OCI-LY7 (cell line): ENCODE measurements around the gene AKR1B15. TPM values are rescaled to one million over a fixed set of nuclear protein-coding genes. Genes with fewer than 3 reads are reported as not detected.

ENCODE experiments used
- BruUV-seq: library from RNA; stranded (reverse); fragments of 400-500 nt; replicated peaks from 2 replicates; lab custom pipeline; 2021; lab: Mats Ljungman, UMichigan
- CTCF ChIA-PET: fragments of 300-600 bp; sonication (Branson Sonifier 250); formaldehyde crosslinking; loops from one replicate; lab custom pipeline; 2022; ENCODE audit warnings: antibody characterized with exemption; ENCODE audit not compliant: unreplicated experiment; lab: Charles Lee
- POLR2A ChIA-PET: fragments of 300-600 bp; sonication (Branson Sonifier 250); formaldehyde crosslinking; loops from one replicate; lab custom pipeline; 2022; ENCODE audit warnings: antibody characterized with exemption; lab: Charles Lee
- DNase-seq: peaks from one replicate; pipeline ENCODE4 v3.0.0-alpha.2; 2015; ENCODE audit warnings: low spot score
- H2AFZ ChIP-seq: fragments of 200-600 bp; sonication (generic), shearing (Covaris generic); 2 replicates; pipeline ENCODE4 v1.6.1; 2014; ENCODE audit warnings: mild to moderate bottlenecking, antibody characterized with exemption, low read length, moderate library complexity
- H3K27ac ChIP-seq: fragments of 200-600 bp; sonication (generic); 2 replicates; pipeline ENCODE4 v1.5.1; 2014; ENCODE audit warnings: mixed run types, low read depth, mild to moderate bottlenecking, moderate library complexity, low read length, inconsistent platforms; ENCODE audit not compliant: poor library complexity, severe bottlenecking
- H3K36me3 ChIP-seq: fragments of 200-600 bp; sonication (generic); 2 replicates; pipeline ENCODE4 v1.6.1; 2014; ENCODE audit warnings: mild to moderate bottlenecking, antibody characterized with exemption, low read length, moderate library complexity, mixed read lengths; ENCODE audit not compliant: insufficient read depth
- H3K4me1 ChIP-seq: fragments of 200-600 bp; sonication (generic); 2 replicates; pipeline ENCODE4 v1.5.1; 2014; ENCODE audit warnings: mild to moderate bottlenecking, low read length; ENCODE audit not compliant: insufficient read depth, poor library complexity, severe bottlenecking
- H3K4me2 ChIP-seq: fragments of 200-600 bp; sonication (generic); 2 replicates; pipeline ENCODE4 v1.6.1; 2014; ENCODE audit warnings: mild to moderate bottlenecking, low read length
- H3K4me3 ChIP-seq: fragments of 200-600 bp; sonication (generic); 2 replicates; pipeline ENCODE4 v1.5.1; 2014; ENCODE audit warnings: mild to moderate bottlenecking, low read depth, low read length; ENCODE audit not compliant: poor library complexity, severe bottlenecking
- H3K79me2 ChIP-seq: fragments of 200-600 bp; sonication (generic); 2 replicates; pipeline ENCODE4 v1.6.1; 2016; ENCODE audit warnings: low read depth, mild to moderate bottlenecking, low read length, moderate library complexity, mixed read lengths; ENCODE audit not compliant: insufficient read depth
- H3K9me2 ChIP-seq: fragments of 200-600 bp; sonication (generic); 2 replicates; pipeline ENCODE4 v1.6.1; 2016; ENCODE audit warnings: mild to moderate bottlenecking, low read length, mixed read lengths; ENCODE audit not compliant: insufficient read depth
- H3K9me3 ChIP-seq: fragments of 200-600 bp; sonication (generic); 2 replicates; pipeline ENCODE4 v1.6.1; 2014; ENCODE audit warnings: mild to moderate bottlenecking, mixed run types, low read length, mixed read lengths
- H4K20me1 ChIP-seq: fragments of 200-600 bp; sonication (generic); 2 replicates; pipeline ENCODE4 v1.6.1; 2014; ENCODE audit warnings: mild to moderate bottlenecking, antibody characterized with exemption, low read length, moderate library complexity, mixed read lengths; ENCODE audit not compliant: insufficient read depth
- CTCF ChIP-seq: fragments of 200-600 bp; sonication (generic); conservative IDR thresholded peaks from 2 replicates; pipeline ENCODE4 v1.5.1; 2014; ENCODE audit warnings: mild to moderate bottlenecking, antibody characterized with exemption, low read length, moderate library complexity, mixed read lengths
- EZH2phosphoT487 ChIP-seq: fragments of 200-600 bp; sonication (generic); IDR thresholded peaks from 2 replicates; pipeline ENCODE4 v1.6.1; 2018; ENCODE audit warnings: low read depth, borderline replicate concordance, mild to moderate bottlenecking, mixed run types, antibody characterized with exemption, low read length, moderate library complexity, mixed read lengths
- intact Hi-C: fragments of 100-400 bp; cut with micrococcal nuclease; formaldehyde crosslinking; loops from one replicate; pipeline ENCODE4 v1.10.0; 2022; ENCODE audit not compliant: unreplicated experiment
- total RNA-seq, 2 experiments: library from RNA; depleted of rRNA in 1 of 2; stranded (reverse); fragments of >200 nt in 1 of 2; shearing (Covaris generic) in 1 of 2; gene quantifications; 2 replicates each; pipeline ENCODE4 v1.2.3, GENCODE V29; 2014 to 2022

AKR1B15 gene
- total RNA-seq, 2 experiments from 2014 or later, result not detected

GRCh38 chr7:134533288-134533771 is 15.6 kb upstream of the AKR1B15 start:
- BruUV-seq, result no TSS peak
- no peak for TF ChIP-seq EZH2phosphoT487
- TF ChIP-seq CTCF, result no peak
- no peaks in the 10 kb centered on the region for H3K9me2 ChIP-seq
- H3K4me1 ChIP-seq, result no peaks in the 10 kb centered on the region
- no peaks in the 10 kb centered on the region for H3K36me3 ChIP-seq
- no peak overlapping the region for H3K4me3 ChIP-seq
- intact Hi-C loops, result no loop called here
- no peak overlapping the region for H3K4me2 ChIP-seq
- no peak overlapping the region for H2AFZ ChIP-seq
- DNase-seq, result no peak
- POLR2A ChIA-PET, result interaction anchor here (0.6 kb wide), 1 partner anchor 69 kb away, joined by 3 read pairs; no protein-coding TSS in a partner anchor
- no peaks in the 10 kb centered on the region for H4K20me1 ChIP-seq
- no peaks in the 10 kb centered on the region for H3K9me3 ChIP-seq
- H3K79me2 ChIP-seq, result no peaks in the 10 kb centered on the region
- CTCF ChIA-PET, result no interaction called here
- H3K27ac ChIP-seq, result no peak overlapping the region

GRCh38 chr7:134534633-134535032 is 14.3 kb upstream of the AKR1B15 start:
- CTCF ChIA-PET, result no interaction called here

More at GRCh38 chr7:134534633-134535032, 14.3 kb upstream of the AKR1B15 start:
- TF ChIP-seq EZH2phosphoT487 (no peak), CTCF (no peak)
- BruUV-seq, result no TSS peak
- no peak overlapping the region for H2AFZ ChIP-seq
- H3K9me3 ChIP-seq, result no peaks in the 10 kb centered on the region
- no peak overlapping the region for H3K4me3 ChIP-seq
- intact Hi-C loops, result no loop called here
- H3K79me2 ChIP-seq, result no peaks in the 10 kb centered on the region
- no peak for DNase-seq
- H3K4me2 ChIP-seq, result no peak overlapping the region
- H3K36me3 ChIP-seq, result no peaks in the 10 kb centered on the region
- POLR2A ChIA-PET, result interaction anchor here (0.5 to 0.9 kb wide), 2 partner anchors 22 to 241 kb away, joined by 3 read pairs; no protein-coding TSS in a partner anchor
- H3K9me2 ChIP-seq, result no peaks in the 10 kb centered on the region
- H4K20me1 ChIP-seq, result no peaks in the 10 kb centered on the region
- no peak overlapping the region for H3K27ac ChIP-seq
- H3K4me1 ChIP-seq, result no peaks in the 10 kb centered on the region
